ENCODE data around the gene DNAJC22.

Gene DNAJC22

GRCh38 chr12:49345051-49345824, 1.4 kb upstream of the DNAJC22 start:
- DNase-seq (ENCODE audit: low read depth in 2 of 2) = no peak

- DNase-seq (ENCODE audit: low read depth in 2 of 2) = no peak
These were observed 646 bp upstream of the DNAJC22 start for GRCh38 chr12:49345825-49346658.

- DNase-seq (ENCODE audit: low read depth in 2 of 2) = peak; percentile 59 to 68
These were observed 864 bp downstream of the DNAJC22 start for GRCh38 chr12:49347311-49348193.

- no peak for DNase-seq (ENCODE audit: low read depth in 2 of 2)
These were observed 2.1 kb downstream of the DNAJC22 start for GRCh38 chr12:49348781-49349180.

- DNase-seq (ENCODE audit: low read depth in 2 of 2) = no peak
These were observed 2.6 kb downstream of the DNAJC22 start for GRCh38 chr12:49349266-49349665.

GRCh38 chr12:49352351-49352750, 5.7 kb downstream of the DNAJC22 start:
- DNase-seq (ENCODE audit: low read depth in 2 of 2) = no peak

GRCh38 chr12:49355913-49356312, 9.2 kb downstream of the DNAJC22 start:
- no peak for DNase-seq (ENCODE audit: low read depth in 2 of 2)

GRCh38 chr12:49357103-49357678, 10.5 kb downstream of the DNAJC22 start:
- DNase-seq (ENCODE audit: low read depth in 2 of 2) = no peak

GRCh38 chr12:49358483-49359141, 11.9 kb downstream of the DNAJC22 start:
- no peak for DNase-seq (ENCODE audit: low read depth in 2 of 2)

GRCh38 chr12:49359671-49360070, 13.0 kb downstream of the DNAJC22 start:
- DNase-seq (ENCODE audit: low read depth in 2 of 2) = no peak

GRCh38 chr12:49362077-49362476, 15.4 kb downstream of the DNAJC22 start:
- DNase-seq (ENCODE audit: low read depth in 2 of 2) = no peak

- DNase-seq (ENCODE audit: low read depth in 2 of 2) = no peak
These were observed 18.3 kb downstream of the DNAJC22 start for GRCh38 chr12:49364989-49365388.

GRCh38 chr12:49365542-49365941, 18.9 kb downstream of the DNAJC22 start:
- no peak for DNase-seq (ENCODE audit: low read depth in 2 of 2)

GRCh38 chr12:49366096-49366651, 19.5 kb downstream of the DNAJC22 start:
- DNase-seq (ENCODE audit: low read depth in 2 of 2) = no peak

- peak; percentile 64 to 73 for DNase-seq (ENCODE audit: low read depth in 2 of 2)
These were observed 20.1 kb downstream of the DNAJC22 start for GRCh38 chr12:49366652-49367380.

GRCh38 chr12:49367381-49368239, 20.9 kb downstream of the DNAJC22 start, which contains the start of gene SPATS2:
TSS of gene SPATS2 (plus strand) at chr12:49367462. CDS start at chr12:49461013, 93,551 bp downstream.
- no peak for DNase-seq (ENCODE audit: low read depth in 2 of 2)

- no peak for DNase-seq (ENCODE audit: low read depth in 2 of 2)
These were observed 21.5 kb downstream of the DNAJC22 start for GRCh38 chr12:49368240-49368600.

- DNase-seq (ENCODE audit: low read depth in 2 of 2) = no peak
These were observed 22.9 kb downstream of the DNAJC22 start for GRCh38 chr12:49369411-49370145.
